A673 (cell line): ENCODE measurements around the gene EFCAB14. TPM values are rescaled to one million over a fixed set of nuclear protein-coding genes. Genes with fewer than 3 reads are reported as not detected.

Experiments
- BruUV-seq: library from RNA; stranded (reverse); fragments of 400-500 nt; replicated peaks from 2 replicates; lab custom pipeline; 2021; lab: Mats Ljungman, UMichigan
- CTCF ChIA-PET: fragments of 300-600 bp; sonication (Branson Sonifier 250); formaldehyde crosslinking; loops from one replicate; lab custom pipeline; 2022; ENCODE audit warnings: antibody characterized with exemption; lab: Charles Lee
- POLR2A ChIA-PET: fragments of 300-600 bp; sonication (Branson Sonifier 250); formaldehyde crosslinking; loops from one replicate; lab custom pipeline; 2022; ENCODE audit warnings: antibody characterized with exemption; ENCODE audit not compliant: low non-redundant PET; lab: Charles Lee
- DNase-seq: peaks from one replicate; pipeline ENCODE4 v3.0.0-alpha.2; 2015; ENCODE audit warnings: low spot score
- H3K27ac ChIP-seq: fragments of 200-600 bp; sonication (generic); 2 replicates; pipeline ENCODE4 v1.5.1; 2016; ENCODE audit warnings: mixed run types, low read depth, mild to moderate bottlenecking, mixed read lengths, antibody characterized with exemption, low read length; ENCODE audit not compliant: poor library complexity, severe bottlenecking
- H3K27me3 ChIP-seq: fragments of 200-600 bp; sonication (generic); replicated peaks from 2 replicates; pipeline ENCODE4 v1.6.1; 2017; ENCODE audit warnings: mixed run types, low read depth, mild to moderate bottlenecking, mixed read lengths, antibody characterized with exemption, low read length; ENCODE audit not compliant: insufficient read depth, poor library complexity
- H3K36me3 ChIP-seq: fragments of 200-600 bp; sonication (generic); 2 replicates; pipeline ENCODE4 v1.6.1; 2016; ENCODE audit warnings: mixed run types, mild to moderate bottlenecking, mixed read lengths, antibody characterized with exemption, low read length; ENCODE audit not compliant: insufficient read depth, poor library complexity, severe bottlenecking
- H3K4me1 ChIP-seq: fragments of 200-600 bp; sonication (generic); 2 replicates; pipeline ENCODE4 v1.6.1; 2017; ENCODE audit warnings: mixed run types, mild to moderate bottlenecking, mixed read lengths, antibody characterized with exemption, low read length; ENCODE audit not compliant: insufficient read depth, poor library complexity, severe bottlenecking
- H3K4me3 ChIP-seq: fragments of 200-600 bp; sonication (generic); 2 replicates; pipeline ENCODE4 v1.5.1; 2016; ENCODE audit warnings: low read depth, mixed run types, mild to moderate bottlenecking, mixed read lengths, low read length; ENCODE audit not compliant: poor library complexity, severe bottlenecking
- H3K9me3 ChIP-seq: fragments of 200-600 bp; sonication (generic); 2 replicates; pipeline ENCODE4 v1.6.1; 2016; ENCODE audit warnings: mixed run types, low read depth, mild to moderate bottlenecking, mixed read lengths, antibody characterized with exemption, low read length; ENCODE audit not compliant: poor library complexity, severe bottlenecking
- CTCF ChIP-seq: fragments of 300-800, 200-600 bp; sonication (generic); conservative IDR thresholded peaks from 2 replicates; pipeline ENCODE4 v1.5.1; 2017; ENCODE audit warnings: low read depth, mild to moderate bottlenecking, antibody characterized with exemption, low read length, moderate library complexity, mixed read lengths
- EZH2 ChIP-seq: fragments of 200-600 bp; sonication (generic); IDR thresholded peaks from 2 replicates; pipeline ENCODE4 v1.6.1; 2017; ENCODE audit warnings: borderline replicate concordance, low read depth, mild to moderate bottlenecking, mixed read lengths, antibody characterized with exemption, low read length; ENCODE audit not compliant: poor library complexity, severe bottlenecking
- intact Hi-C: fragments of 100-400 bp; cut with micrococcal nuclease; formaldehyde crosslinking; loops from one replicate; pipeline ENCODE4 v1.10.0; 2022; ENCODE audit not compliant: unreplicated experiment
- total RNA-seq: library from RNA; stranded (reverse); gene quantifications from 2 replicates; pipeline ENCODE4 v1.2.3, GENCODE V29; 2021

The EFCAB14 gene
- total RNA-seq, 1 experiment from 2014 or later: 39.8 TPM

GRCh38 chr1:46635205-46635604 is 83.7 kb downstream of the EFCAB14 start:
- Histone ChIP-seq H3K9me3 (no peaks in the 10 kb centered on the region), H3K36me3 (peaks cover 7% of the 10 kb centered on the region), H3K27me3 (no peaks in the 10 kb centered on the region), H3K4me3 (no peak overlapping the region), H3K27ac (no peak overlapping the region), H3K4me1 (no peaks in the 10 kb centered on the region)
- ChIA-PET POLR2A (no interaction called here), CTCF (no interaction called here)
- intact Hi-C loops: no loop called here
- TF ChIP-seq CTCF: no peak
- no peak for TF ChIP-seq EZH2
- DNase-seq: no peak
- BruUV-seq: TSS peak; percentile 58

- ChIA-PET POLR2A (interaction anchor here (0.6 kb wide), 1 partner anchor 22 kb away, joined by 3 read pairs; no protein-coding TSS in a partner anchor), CTCF (no interaction called here)
- no peaks in the 10 kb centered on the region for H3K27me3 ChIP-seq
- no peak overlapping the region for H3K27ac ChIP-seq
- no peaks in the 10 kb centered on the region for H3K9me3 ChIP-seq
- no peak overlapping the region for H3K4me3 ChIP-seq
- TF ChIP-seq CTCF (no peak), EZH2 (no peak)
- DNase-seq: no peak
- no TSS peak for BruUV-seq
- intact Hi-C loops: no loop called here
- H3K36me3 ChIP-seq: peaks cover 7% of the 10 kb centered on the region
- no peaks in the 10 kb centered on the region for H3K4me1 ChIP-seq
Measured at GRCh38 chr1:46630719-46631118, 88.2 kb downstream of the EFCAB14 start.

Other genes starting within 250 kb of the EFCAB14 start
- gene DMBX1, start 229.3 kb downstream of the EFCAB14 start, total RNA-seq: 0.69 and 1.4 TPM in 2 replicates
- not detected in 2 replicates for gene KNCN, start 167.5 kb downstream of the EFCAB14 start, total RNA-seq
- 22.7 and 32.0 TPM in 2 replicates for gene MKNK1, start 114.8 kb downstream of the EFCAB14 start, total RNA-seq
- gene MOB3C, start 102.3 kb downstream of the EFCAB14 start, total RNA-seq: 2.5 and 3.7 TPM in 2 replicates
- gene ATPAF1, start 50.8 kb downstream of the EFCAB14 start, total RNA-seq: 41.7 and 51.9 TPM in 2 replicates
- not detected in 2 replicates for gene TEX38, start 47.3 kb downstream of the EFCAB14 start, total RNA-seq
- not detected in 2 replicates for gene CYP4B1, start 79.9 kb upstream of the EFCAB14 start, total RNA-seq
- not detected in 2 replicates for gene CYP4A11, start 222.4 kb upstream of the EFCAB14 start, total RNA-seq